Measurements from ENCODE around the gene CXorf38. TPM values are rescaled to one million over a fixed set of nuclear protein-coding genes. Genes with fewer than 3 reads are reported as not detected.

Gene CXorf38
- total RNA-seq, 6 experiments from 2014 or later: 10.6 to 11.6 (median 11.2) TPM

- no peaks in the 10 kb centered on the region; the same call in 1 of the 2 replicates for H3K27me3 Mint-ChIP-seq (ENCODE audit: insufficient read depth)
- no peaks in the 10 kb centered on the region for H3K36me3 Mint-ChIP-seq (ENCODE audit: low read depth)
- peak; percentile 91 for DNase-seq
- no peaks in the 10 kb centered on the region for H3K9me3 Mint-ChIP-seq
- TF ChIP-seq, protein P1, sequence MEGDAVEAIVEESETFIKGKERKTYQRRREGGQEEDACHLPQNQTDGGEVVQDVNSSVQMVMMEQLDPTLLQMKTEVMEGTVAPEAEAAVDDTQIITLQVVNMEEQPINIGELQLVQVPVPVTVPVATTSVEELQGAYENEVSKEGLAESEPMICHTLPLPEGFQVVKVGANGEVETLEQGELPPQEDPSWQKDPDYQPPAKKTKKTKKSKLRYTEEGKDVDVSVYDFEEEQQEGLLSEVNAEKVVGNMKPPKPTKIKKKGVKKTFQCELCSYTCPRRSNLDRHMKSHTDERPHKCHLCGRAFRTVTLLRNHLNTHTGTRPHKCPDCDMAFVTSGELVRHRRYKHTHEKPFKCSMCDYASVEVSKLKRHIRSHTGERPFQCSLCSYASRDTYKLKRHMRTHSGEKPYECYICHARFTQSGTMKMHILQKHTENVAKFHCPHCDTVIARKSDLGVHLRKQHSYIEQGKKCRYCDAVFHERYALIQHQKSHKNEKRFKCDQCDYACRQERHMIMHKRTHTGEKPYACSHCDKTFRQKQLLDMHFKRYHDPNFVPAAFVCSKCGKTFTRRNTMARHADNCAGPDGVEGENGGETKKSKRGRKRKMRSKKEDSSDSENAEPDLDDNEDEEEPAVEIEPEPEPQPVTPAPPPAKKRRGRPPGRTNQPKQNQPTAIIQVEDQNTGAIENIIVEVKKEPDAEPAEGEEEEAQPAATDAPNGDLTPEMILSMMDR (IDR thresholded peaks at IDR 0.05): no peak
- peaks cover 23% of the 10 kb centered on the region for H3K4me1 Mint-ChIP-seq (ENCODE audit: low read depth)
- H3K27ac Mint-ChIP-seq: peak within 1 kb of the TSS; percentile 83
- peak within 1 kb of the TSS; percentile 90 for H3K4me3 Mint-ChIP-seq
Observed at GRCh38 chrX:40580537-40581335, 66.6 kb downstream of the CXorf38 start, which contains the start of gene ATP6AP2. ATP6AP2 (plus strand) TSS chrX:40580970; CDS start chrX:40581066, 96 bp downstream.

- TF ChIP-seq, protein P1 (IDR thresholded peaks at IDR 0.05): no peak
- DNase-seq: no peak
- Mint-ChIP-seq H3K27me3 (ENCODE audit: insufficient read depth) (no peaks in the 10 kb centered on the region; the same call in 1 of the 2 replicates), H3K27ac (peak overlapping the region; percentile 83), H3K36me3 (ENCODE audit: low read depth) (no peaks in the 10 kb centered on the region), H3K9me3 (no peaks in the 10 kb centered on the region), H3K4me3 (peak overlapping the region; percentile 90), H3K4me1 (ENCODE audit: low read depth) (peaks cover 28% of the 10 kb centered on the region)
Observed at GRCh38 chrX:40579900-40580536, 67.3 kb downstream of the CXorf38 start.

DNA sequence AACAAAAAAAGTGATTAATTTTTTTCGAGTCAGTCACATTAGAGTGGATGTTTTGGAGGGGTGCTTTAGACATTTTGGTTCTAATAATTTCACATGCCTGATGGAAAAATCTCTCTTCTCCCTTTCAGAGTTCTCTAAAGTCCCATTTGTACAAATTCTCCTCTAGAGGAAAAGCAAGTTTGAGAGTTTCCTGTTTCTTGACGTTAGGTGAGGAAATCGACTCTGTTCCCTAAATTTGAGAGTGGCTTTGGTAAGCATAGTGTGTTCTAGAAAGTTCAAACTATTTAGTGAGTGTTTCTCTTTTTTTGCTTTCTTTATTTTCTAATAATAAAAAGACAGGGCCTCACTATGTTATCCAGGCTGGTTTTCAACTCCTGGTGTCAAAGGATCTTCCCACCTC, 68.2 kb downstream of the CXorf38 start:
- TF ChIP-seq, protein P1 (IDR thresholded peaks at IDR 0.05): no peak
- Mint-ChIP-seq H3K27ac (no peak overlapping the region), H3K4me1 (ENCODE audit: low read depth) (peaks cover 29% of the 10 kb centered on the region), H3K9me3 (no peaks in the 10 kb centered on the region), H3K36me3 (ENCODE audit: low read depth) (no peaks in the 10 kb centered on the region), H3K4me3 (no peak overlapping the region), H3K27me3 (ENCODE audit: insufficient read depth) (no peaks in the 10 kb centered on the region; the same call in 1 of the 2 replicates)
- no peak for DNase-seq

- Mint-ChIP-seq H3K9me3 (no peaks in the 10 kb centered on the region), H3K27ac (no peak overlapping the region), H3K4me3 (no peak overlapping the region), H3K36me3 (ENCODE audit: low read depth) (no peaks in the 10 kb centered on the region), H3K4me1 (ENCODE audit: low read depth) (peaks cover 24% of the 10 kb centered on the region), H3K27me3 (ENCODE audit: insufficient read depth) (peaks cover under 1% of the 10 kb centered on the region; the same call in 1 of the 2 replicates)
- TF ChIP-seq, protein P1 (IDR thresholded peaks at IDR 0.05): no peak
- DNase-seq: no peak
Observed at GRCh38 chrX:40578039-40578695, 69.2 kb downstream of the CXorf38 start.

Other genes starting within 250 kb of the CXorf38 start
- gene ATP6AP2, start 66.6 kb downstream of the CXorf38 start, total RNA-seq (2021; fragmentation: NEBNext Ultra II Directional; extraction: Animal tissue kit (Norgen Biotek cat#: 25700)): 100 to 1,000 TPM; 112 to 143 (median 123) TPM
- gene MPC1L, start 24.1 kb downstream of the CXorf38 start, total RNA-seq (2021; fragmentation: NEBNext Ultra II Directional; extraction: Animal tissue kit (Norgen Biotek cat#: 25700)): not detected
- 10 to 100 TPM; 29.0 to 40.5 (median 38.2) TPM for gene MED14, start 88.0 kb upstream of the CXorf38 start, total RNA-seq (2021; fragmentation: NEBNext Ultra II Directional; extraction: Animal tissue kit (Norgen Biotek cat#: 25700))

Measured in HFFc6 (cell line).